Loucy (cell line): ENCODE results near the gene MYH13.
A peak's percentile ranks its signal among the peaks of the same experiment; 100 is the strongest.

Source experiments
- H2AFZ ChIP-seq: fragments of 200-600 bp; sonication (generic); 2 replicates; pipeline ENCODE4 v1.6.0; 2016; ENCODE audit warnings: antibody characterized with exemption, mild to moderate bottlenecking, low read length, moderate library complexity
- H3F3A ChIP-seq: fragments of 200-600 bp; 2 replicates; pipeline ENCODE4 v1.6.0; 2016; ENCODE audit warnings: antibody characterized with exemption, low read depth, mild to moderate bottlenecking
- H3K27me3 ChIP-seq: fragments of 200-600 bp; sonication (generic); 2 replicates; pipeline ENCODE4 v1.6.1; 2014; ENCODE audit warnings: low read length, mild to moderate bottlenecking; ENCODE audit not compliant: insufficient read depth, poor library complexity, severe bottlenecking
- H3K36me3 ChIP-seq: fragments of 200-600 bp; sonication (generic); 2 replicates; pipeline ENCODE4 v1.6.1; 2016; ENCODE audit warnings: low read length; ENCODE audit not compliant: insufficient read depth
- H3K4me1 ChIP-seq: fragments of 200-600 bp; sonication (generic); 2 replicates; pipeline ENCODE4 v1.5.1; 2014; ENCODE audit warnings: low read length, mild to moderate bottlenecking; ENCODE audit not compliant: insufficient read depth, poor library complexity, severe bottlenecking
- H3K4me2 ChIP-seq: fragments of 200-600 bp; sonication (generic); 2 replicates; pipeline ENCODE4 v1.6.0; 2014; ENCODE audit warnings: antibody characterized with exemption, low read length, low read depth, mild to moderate bottlenecking; ENCODE audit not compliant: poor library complexity, severe bottlenecking
- H3K4me3 ChIP-seq: fragments of 200-600 bp; sonication (generic); 2 replicates; pipeline ENCODE4 v1.5.1; 2014; ENCODE audit warnings: low read length, mild to moderate bottlenecking, mixed read lengths; ENCODE audit not compliant: poor library complexity, severe bottlenecking
- H3K79me2 ChIP-seq: fragments of 200-600 bp; sonication (generic); 2 replicates; pipeline ENCODE4 v1.6.1; 2014; ENCODE audit warnings: low read length; ENCODE audit not compliant: insufficient read depth
- H3K9ac ChIP-seq: fragments of 200-600 bp; sonication (generic); 2 replicates; pipeline ENCODE4 v1.6.0; 2014; ENCODE audit warnings: mild to moderate bottlenecking, low read depth, low read length, moderate library complexity; ENCODE audit not compliant: poor library complexity, severe bottlenecking
- H3K9me2 ChIP-seq: fragments of 200-600 bp; sonication (generic); replicated peaks from 2 replicates; pipeline ENCODE4 v1.6.1; 2016; ENCODE audit warnings: low read depth, low read length, mixed read lengths
- H3K9me3 ChIP-seq: fragments of 200-600 bp; sonication (generic); 2 replicates; pipeline ENCODE4 v1.6.1; 2014; ENCODE audit warnings: mild to moderate bottlenecking, antibody characterized with exemption, low read length, low read depth; ENCODE audit not compliant: insufficient read depth
- H4K20me1 ChIP-seq: fragments of 200-600 bp; sonication (generic); 2 replicates; pipeline ENCODE4 v1.6.0; 2014; ENCODE audit warnings: antibody characterized with exemption, low read length, mild to moderate bottlenecking; ENCODE audit not compliant: insufficient read depth, poor library complexity, severe bottlenecking
- EZH2phosphoT487 ChIP-seq: fragments of 200-600 bp; IDR thresholded peaks from 2 replicates; pipeline ENCODE4 v1.6.1; 2018; ENCODE audit warnings: antibody characterized with exemption, mild to moderate bottlenecking, moderate library complexity, borderline replicate concordance
- TF ChIP-seq, protein P1 (sequence below): fragments of 200-600 bp; sonication (generic); conservative IDR thresholded peaks from 2 replicates; pipeline ENCODE4 v1.5.1; 2014; ENCODE audit warnings: mild to moderate bottlenecking, antibody characterized with exemption, low read length

Gene MYH13

DNA sequence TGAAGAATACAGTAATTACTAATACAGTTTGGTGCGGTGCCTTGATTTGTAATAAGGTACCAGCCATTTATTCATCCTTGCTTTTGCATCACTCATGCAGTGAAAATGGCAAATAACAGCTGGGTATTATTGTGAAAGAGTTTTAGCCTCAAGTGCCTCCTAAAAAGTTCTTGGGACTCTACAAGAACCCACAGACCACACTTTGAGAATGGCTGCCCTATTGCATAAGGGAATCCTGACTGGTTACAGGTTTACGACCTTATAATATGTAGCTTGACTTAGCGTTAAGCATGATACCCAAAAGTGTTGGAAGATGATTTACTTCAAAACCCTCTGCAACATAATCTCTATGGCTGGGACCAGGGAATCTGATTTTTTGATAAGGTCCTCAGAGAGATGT is 4.2 kb downstream of the MYH13 start:
- Histone ChIP-seq H3K79me2 (no peaks in the 10 kb centered on the region), H3K9me2 (no peaks in the 10 kb centered on the region), H3F3A (no peaks in the 10 kb centered on the region), H4K20me1 (no peaks in the 10 kb centered on the region), H3K27me3 (no peaks in the 10 kb centered on the region), H3K4me1 (no peaks in the 10 kb centered on the region), H3K4me2 (no peak overlapping the region), H2AFZ (no peak overlapping the region), H3K36me3 (no peaks in the 10 kb centered on the region), H3K9ac (no peak overlapping the region), H3K9me3 (no peaks in the 10 kb centered on the region), H3K4me3 (no peak overlapping the region)
- no peak for TF ChIP-seq EZH2phosphoT487
- TF ChIP-seq, protein P1, sequence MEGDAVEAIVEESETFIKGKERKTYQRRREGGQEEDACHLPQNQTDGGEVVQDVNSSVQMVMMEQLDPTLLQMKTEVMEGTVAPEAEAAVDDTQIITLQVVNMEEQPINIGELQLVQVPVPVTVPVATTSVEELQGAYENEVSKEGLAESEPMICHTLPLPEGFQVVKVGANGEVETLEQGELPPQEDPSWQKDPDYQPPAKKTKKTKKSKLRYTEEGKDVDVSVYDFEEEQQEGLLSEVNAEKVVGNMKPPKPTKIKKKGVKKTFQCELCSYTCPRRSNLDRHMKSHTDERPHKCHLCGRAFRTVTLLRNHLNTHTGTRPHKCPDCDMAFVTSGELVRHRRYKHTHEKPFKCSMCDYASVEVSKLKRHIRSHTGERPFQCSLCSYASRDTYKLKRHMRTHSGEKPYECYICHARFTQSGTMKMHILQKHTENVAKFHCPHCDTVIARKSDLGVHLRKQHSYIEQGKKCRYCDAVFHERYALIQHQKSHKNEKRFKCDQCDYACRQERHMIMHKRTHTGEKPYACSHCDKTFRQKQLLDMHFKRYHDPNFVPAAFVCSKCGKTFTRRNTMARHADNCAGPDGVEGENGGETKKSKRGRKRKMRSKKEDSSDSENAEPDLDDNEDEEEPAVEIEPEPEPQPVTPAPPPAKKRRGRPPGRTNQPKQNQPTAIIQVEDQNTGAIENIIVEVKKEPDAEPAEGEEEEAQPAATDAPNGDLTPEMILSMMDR: no peak

DNA sequence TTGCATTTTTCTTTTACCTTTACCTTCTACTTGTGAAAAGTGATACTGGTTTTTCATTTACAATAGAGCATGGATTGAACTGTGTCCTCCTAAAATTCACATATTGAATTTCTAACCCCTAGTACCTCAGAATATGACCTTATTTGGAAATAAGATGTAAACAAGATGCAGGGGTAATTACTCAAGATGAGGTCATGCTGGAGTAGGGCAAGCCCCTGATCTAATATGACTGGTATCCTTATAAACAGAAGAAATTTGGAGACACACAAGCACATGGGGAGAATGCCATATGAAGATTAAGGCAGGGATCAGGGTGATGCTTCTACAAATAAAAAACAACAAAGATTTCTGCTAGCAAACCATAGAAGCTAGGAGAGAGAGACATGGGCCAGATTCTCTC is 12.2 kb downstream of the MYH13 start:
- no peaks in the 10 kb centered on the region for H4K20me1 ChIP-seq
- H3K4me3 ChIP-seq: no peak overlapping the region
- no peak for TF ChIP-seq EZH2phosphoT487
- TF ChIP-seq, protein P1: no peak
- H3K27me3 ChIP-seq: no peaks in the 10 kb centered on the region
- H3K4me2 ChIP-seq: no peak overlapping the region
- H3F3A ChIP-seq: no peaks in the 10 kb centered on the region
- no peaks in the 10 kb centered on the region for H3K9me2 ChIP-seq
- H3K9me3 ChIP-seq: no peaks in the 10 kb centered on the region
- no peaks in the 10 kb centered on the region for H3K79me2 ChIP-seq
- no peaks in the 10 kb centered on the region for H3K36me3 ChIP-seq
- H2AFZ ChIP-seq: no peak overlapping the region
- no peaks in the 10 kb centered on the region for H3K4me1 ChIP-seq
- H3K9ac ChIP-seq: no peak overlapping the region

DNA sequence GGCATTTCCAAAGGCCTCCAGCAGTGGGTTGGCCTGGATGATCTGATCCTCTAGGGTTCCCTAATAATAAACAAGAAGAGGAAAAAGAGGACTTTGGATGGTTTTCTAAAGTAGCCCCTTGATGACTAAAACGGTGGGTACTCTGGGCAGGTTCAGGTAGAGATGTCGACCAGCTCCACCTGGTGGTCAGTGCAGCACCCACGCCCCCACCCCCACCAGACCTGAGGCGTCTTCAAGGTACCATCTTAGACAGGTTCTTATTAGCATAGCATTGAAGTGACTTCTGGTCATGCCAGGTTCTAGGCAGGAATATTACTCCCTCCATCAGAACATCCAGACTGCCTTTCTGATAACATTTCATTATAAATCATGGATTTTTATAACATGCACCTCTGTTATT is 15.0 kb downstream of the MYH13 start:
- Histone ChIP-seq H3K9ac (no peak overlapping the region), H3K36me3 (no peaks in the 10 kb centered on the region), H3F3A (no peaks in the 10 kb centered on the region), H3K4me3 (no peak overlapping the region), H4K20me1 (no peaks in the 10 kb centered on the region), H3K9me3 (no peaks in the 10 kb centered on the region), H3K4me1 (no peaks in the 10 kb centered on the region), H3K4me2 (no peak overlapping the region), H3K9me2 (no peaks in the 10 kb centered on the region), H2AFZ (no peak overlapping the region), H3K27me3 (no peaks in the 10 kb centered on the region), H3K79me2 (no peaks in the 10 kb centered on the region)
- TF ChIP-seq, protein P1: peak; percentile 84
- no peak for TF ChIP-seq EZH2phosphoT487
